Activated CD4-positive, CD25-positive, alpha-beta regulatory T cell treated with anti-CD3 and anti-CD28 coated beads, Interleukin-2, amount 50 U/mL, for 16 hours (primary cell): ENCODE measurements around the gene DHX34.
"Not testable (repeated sequence)": the region's sequence is repeated elsewhere in the genome, so short reads cannot be mapped to it uniquely, and the experiment has no call there.

Experiments
- DNase-seq: peaks from one replicate; pipeline ENCODE4 v3.0.0-alpha.2; 2020; ENCODE audit warnings: low read depth, low spot score

The DHX34 gene

DNA sequence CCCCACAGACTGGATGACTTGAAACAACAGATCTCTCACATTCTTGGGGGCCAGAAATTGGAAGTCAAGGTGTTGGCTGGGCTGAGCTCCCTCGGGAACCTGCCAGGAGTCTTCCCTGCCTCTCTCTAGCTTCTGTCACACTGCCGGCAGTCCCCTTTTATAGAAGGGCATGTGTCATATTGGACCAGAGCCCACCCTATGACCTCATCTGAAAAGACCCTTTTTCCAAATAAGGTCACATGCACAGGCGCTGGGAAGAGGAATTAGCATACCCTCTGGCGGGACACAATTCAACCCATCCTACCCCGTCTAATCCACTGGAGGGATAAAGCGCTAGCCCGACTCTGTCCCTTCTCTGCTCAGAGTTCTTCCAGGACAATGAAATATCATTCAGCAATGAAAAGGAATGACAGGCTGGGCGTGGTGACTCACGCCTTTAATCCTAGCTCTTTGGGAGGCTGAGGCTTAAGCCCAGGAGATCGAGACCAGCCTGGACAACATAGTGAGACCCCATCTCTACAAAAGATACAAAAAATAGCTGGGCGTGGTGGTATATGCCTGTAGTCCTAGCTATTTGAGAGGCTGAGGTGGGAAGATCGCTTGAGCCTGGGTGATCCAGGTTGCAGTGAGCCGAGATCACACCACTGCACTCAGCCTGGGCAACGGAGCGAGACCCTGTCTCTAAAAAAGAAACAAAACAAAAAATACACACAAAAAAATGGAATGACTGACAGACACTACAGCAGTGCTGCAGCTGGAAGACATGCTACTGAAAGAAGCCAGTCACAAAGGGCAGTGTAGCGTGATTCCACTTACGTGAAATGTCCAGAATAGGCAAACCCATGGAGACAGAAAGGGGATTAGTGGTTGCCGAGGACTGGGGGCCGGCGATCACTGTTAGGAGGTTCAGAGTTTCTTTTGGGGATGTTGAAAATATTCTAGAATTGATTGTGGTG lies 41.7 kb downstream of the DHX34 start:
- no peak for DNase-seq

DNA sequence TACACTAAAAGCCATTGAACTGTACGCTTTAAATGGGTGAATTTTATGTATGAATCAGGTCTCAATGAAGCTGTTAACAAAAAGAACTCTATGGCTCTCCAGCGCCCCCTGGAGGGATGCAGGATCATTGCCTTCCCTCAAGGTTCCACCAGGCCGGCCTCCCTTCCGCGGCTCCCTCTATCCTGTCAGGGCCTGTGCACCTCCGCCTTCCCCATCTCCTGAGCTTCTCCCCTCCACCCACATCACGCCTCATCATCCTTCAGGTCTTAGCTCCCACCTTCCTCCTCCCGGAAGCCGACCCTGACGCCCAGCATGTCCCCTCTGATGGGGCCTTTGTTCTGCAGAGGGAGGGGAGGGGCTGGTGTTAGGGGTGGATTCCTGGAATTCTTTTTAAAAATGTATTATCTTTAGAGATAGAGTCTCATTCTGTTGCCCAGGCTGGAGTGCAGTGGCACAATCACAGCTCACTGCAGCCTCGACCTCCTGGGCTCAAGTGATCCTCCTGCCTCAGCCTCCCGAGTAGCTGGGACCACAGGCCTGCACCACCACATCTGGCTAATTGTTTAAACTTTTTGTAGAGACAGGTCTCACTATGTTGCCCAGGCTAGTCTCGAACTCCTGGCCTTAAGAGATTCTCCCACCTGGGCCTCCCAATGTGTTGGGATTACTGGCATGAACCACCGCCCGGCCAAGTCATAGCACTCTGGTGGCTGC lies 42.6 kb downstream of the DHX34 start:
- DNase-seq, result peak; percentile 51

DNA sequence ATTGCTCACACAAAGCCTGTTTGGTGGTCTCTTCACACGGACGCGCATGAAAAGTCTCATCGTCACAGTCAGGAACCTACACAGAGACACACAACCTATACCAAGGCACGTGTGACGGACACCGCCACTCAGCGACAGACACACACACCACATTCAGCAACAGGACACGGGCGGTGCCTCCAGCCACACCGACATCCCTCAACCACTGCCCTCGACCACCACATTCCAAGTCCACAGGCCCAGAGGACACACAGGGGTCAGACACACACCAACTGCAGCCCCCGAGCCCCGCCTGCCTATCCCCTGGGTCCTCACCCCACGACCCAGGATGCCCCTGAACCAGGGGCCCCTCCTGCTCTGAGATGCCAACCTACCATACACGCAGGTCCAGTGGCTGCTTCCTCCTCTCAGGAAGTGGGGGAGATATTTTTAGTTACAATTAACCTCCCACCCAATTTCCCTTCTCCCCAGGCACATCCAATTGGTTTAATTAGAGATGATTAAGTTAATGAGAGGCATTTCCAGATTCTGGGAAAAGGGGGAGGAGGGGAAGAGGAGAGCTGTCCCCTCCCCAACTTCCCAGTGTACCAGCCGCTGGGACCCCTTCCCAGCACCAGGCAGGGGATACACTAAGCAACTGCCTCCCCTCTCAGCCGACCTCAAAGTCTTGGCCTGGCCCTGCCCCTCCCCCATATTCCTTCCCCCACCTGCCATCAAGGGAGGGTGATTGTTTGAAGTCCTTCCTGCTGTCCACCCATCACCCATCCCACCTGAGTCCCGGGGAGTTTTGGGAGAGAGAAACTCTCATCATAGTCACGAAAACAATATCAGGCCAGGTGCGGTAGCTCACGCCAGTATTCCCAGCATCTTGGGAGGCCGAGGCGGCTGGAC lies 49.8 kb downstream of the DHX34 start:
- no peak for DNase-seq

DNA sequence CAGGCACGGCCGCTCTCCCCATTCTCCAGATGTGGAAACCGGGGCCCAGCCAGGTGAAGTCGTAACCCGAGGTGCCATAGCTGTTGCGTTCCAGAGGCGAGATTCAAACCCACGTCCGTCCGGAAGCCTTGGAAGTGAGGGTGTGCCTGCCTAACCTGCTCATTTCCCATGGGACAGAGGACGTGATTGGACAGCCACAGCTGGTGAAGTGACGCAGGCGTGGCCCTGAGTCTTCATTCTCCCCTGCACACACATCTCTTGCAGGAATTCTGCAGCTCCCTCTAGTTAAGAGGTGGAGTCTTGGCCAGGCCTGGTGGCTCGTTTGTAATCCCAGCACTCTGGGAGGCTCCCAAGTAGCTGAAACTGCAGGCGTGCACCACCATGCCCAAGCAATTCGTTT lies 53.4 kb downstream of the DHX34 start:
- DNase-seq, result no peak

DNA sequence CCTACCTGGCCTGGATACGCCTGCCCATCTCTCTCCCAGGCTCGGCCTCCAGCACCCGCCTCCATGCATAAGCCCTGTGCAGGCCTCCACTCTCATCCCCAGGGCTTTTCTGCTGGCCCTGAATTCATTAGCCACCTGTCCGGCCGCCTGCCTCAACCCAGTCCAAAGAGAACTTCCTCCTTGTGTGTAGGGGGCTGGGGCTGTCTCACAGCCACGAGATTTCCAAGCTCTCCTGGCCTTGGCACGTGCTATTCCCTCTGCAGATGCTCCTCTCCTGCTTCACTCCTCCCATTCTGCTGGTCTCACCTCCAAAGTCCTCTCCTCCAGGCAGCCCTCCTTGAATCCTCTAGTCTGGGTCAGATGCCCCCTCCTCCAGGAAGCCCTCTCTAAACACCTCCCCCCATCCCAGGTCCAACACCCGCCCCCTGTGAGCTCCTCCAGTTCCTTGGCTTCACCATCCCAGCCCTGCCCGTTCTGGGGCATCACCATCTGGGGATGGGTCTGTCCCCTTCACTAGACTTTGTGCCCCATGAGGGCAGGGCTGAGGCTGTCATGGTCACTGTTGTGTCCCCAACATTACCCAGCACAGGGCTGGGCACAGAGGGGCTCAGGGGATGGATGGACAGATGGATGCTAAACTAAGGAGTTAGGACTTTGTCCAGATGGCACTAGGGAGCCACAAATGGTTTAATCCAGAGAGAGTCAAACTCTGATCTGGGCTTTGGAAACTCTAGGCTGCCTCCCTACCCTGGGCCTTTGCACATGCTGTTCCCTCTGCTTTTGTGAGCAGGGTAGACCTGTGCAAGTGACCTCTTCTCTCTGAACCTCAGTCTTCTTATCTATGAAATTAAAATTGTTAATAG lies 55.5 kb downstream of the DHX34 start:
- no peak for DNase-seq

DNA sequence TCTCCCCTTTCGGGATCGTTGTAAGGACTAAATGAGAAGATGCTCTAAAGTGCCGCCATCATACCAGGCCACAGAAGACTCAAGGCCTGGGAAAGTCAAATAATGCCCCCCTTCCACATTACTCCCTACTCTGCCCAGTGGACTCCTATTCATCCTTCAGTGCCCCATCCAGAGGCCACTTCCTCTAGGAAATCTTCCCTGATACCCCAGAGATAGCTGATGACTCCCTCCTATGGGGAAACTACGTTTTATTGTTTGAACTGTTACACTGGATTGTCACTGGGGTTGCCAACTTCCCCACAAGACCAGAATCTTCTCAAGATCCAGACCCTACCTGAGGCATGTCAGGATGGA lies 56.1 kb downstream of the DHX34 start:
- DNase-seq, result no peak

DNA sequence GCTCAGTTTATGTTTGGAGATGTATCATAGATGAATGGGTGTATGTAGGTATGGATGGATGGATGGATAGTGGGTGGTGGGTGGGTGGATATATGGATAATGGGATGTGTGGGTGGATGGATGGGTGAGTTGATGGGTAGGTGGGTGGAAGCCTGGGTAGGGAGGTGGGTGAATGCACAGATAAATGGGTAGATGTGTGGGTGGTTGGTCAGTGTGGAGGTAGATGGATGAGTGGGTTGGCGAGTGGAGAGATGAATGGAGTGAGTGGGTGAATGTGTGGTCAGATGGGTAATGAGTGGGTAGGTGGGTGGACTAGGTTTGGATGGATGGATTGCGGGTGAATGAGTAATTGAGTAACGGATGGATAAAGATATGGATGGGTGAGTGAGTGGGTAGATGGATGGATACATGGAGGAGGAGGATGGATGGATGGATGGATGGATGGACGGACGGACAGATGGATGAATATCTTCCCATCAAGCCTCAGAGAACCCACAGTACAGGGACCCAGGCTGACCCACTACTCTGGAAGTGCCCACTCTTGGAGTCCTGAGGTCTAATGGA lies 56.8 kb downstream of the DHX34 start:
- DNase-seq, result no peak

DNA sequence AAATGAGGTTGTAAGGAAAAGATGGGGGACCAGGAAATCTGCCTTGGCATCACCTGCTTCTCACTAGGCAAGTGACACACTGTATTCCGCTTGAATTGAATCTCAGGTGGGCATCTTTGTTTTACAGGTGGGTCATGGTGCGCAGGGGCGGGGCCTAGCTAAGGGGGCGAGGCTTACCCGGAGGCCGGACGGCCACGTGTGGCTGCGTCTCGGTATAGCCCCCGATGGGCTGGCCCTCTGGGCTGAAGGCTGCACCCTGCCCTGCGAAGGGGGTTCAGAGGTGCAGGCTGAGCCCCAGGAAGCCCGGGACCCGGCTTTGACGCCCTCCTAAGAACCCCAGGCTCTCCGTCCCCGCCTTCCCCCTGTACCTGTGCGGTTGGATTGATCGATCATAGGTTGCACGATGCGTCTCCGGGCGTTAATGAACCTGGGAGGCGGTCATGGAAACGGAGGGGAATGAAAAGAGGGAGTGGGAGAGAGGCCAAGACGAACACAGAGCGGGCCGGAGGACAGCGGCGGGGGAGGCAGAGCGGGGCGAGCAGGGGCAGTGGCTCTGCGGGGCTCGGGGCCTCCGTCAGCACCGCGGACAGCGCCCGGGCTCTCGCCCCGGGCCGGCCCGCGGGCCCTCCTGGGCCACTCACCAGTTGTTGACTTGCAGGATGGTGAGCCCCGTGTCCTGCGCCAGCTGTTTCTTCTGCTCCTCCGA lies 57.7 kb downstream of the DHX34 start:
- no peak for DNase-seq

DNA sequence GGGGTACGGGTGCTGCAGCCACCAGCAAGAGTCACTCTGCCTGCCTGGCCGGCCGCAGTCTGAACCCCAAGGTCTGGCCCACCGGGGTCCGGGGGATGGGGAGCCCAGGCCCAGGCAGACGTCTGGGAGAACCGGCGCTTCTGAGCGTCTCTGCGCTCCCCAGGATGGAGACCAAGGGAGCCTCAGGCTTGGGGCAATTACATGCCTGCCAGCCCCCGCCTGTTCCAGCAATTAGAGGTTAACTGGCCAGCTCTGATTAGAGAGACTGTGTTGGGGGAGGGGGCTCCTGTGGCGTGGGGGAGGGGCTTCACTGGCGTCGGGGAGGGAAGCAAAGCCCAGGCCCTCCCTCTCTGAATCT lies 58.3 kb downstream of the DHX34 start:
- DNase-seq, result no peak

DNA sequence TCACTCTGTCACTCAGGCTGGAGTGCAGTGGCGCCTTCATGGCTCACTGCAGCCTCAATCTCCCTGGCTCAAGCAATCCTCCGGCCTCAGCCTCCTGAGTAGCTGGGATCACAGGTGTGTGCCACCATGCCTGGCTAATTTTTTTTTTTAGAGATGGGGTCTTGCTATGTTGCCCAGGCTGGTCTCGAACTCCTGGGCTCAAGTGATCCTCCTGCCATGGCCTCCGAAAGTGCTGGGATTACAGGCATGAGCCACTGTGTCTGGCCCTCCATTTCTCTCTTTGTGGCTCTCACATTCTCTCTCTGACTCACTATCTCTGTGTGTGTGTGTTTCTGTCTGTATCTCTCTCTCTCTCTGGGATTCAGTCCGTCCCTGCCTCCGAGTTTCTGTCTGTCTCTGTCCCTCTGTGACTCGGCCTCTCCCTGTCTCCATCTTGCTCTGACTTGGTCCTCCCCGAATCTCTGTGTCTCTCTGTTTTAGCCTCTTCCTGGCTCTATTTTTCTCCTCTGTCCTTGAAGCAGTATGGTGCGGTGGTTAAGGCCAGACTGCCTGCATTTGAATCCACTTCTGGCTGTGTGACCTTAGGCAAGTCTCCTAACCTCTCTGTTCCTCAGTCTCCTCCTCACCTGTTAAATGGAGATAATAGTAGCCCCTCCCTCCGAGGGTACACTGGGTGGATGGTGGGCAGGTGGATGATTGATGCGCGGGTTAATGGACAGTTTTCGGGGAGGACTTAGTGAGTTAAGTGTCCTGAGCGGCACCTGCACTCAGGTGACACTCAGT lies 59.2 kb downstream of the DHX34 start:
- no peak for DNase-seq

DNA sequence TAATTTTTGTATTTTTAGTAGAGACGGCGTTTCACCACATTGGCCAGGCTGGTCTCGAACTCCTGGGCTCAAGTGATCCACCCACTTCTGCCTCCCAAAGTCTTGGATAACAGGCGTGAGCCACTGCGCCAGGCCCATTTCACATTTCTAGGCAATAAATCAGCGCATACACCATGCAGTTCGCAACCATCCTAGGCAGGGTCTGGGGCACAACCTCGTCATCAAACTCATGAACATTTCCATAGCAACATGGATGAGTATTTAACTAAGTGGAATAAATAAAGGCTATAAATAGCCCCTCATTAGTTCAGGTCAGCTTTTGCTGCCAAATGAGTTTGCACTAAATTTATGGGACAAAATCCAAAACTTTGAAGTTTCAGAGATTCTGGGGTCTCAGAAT lies 62.0 kb downstream of the DHX34 start:
- DNase-seq, result no peak

DNA sequence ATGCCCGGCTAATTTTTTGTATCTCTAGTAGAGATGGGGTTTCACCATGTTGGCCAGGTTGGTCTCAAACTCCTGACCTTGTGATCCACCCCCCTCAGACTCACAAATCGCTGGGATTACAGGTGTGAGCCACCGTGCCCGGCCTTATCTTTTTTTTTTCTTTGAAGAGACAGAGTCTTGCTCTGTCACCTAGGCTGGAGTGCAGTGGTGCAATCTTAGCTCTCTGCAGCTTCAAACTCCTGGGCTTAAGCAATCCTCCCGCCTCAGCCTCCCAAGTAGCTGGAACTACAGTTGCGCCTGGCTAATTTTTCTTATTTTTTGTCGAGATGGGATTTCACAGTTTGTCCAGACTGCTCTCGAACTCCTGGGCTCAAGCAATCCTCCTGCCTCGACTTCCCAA lies 62.6 kb downstream of the DHX34 start:
- DNase-seq, result not testable (repeated sequence)

DNA sequence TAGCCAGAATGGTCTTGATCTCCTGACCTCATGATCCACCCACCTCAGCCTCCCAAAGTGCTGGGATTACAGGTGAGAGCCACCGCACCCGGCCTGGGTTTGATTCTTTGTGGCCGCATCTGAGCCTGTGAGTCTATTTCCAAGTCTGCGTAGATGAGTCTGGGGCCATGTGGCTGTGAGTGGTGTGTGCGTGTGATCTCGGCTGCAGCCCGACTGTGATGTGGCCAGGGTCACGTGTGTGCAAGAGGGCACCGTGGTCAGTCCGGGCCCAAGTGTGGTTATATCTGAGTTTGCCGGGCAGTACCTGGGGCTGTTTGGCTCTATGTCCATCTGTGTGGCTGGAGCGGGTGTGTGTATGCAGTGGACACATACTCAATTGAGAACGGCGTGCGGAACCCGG lies 64.8 kb downstream of the DHX34 start:
- no peak for DNase-seq

DNA sequence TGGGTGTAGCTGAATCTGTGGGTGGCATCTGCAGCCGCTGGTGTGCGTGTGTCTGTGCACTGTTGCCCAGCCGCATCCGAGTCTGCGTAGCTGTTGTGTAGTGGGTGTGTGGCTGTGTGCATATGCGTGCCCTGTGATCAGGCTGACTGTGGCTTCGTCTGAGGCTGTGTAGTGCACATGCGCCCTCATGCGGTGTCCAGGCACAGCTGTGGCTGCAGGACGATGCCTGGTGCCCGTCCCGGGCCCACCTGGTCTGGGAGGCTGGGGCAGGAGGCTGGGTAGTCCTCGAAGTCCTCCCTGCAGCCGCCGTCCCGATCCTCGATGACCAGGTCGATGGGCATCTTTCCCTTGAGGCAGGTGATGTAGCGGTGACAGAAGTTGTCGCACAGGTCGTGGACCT lies 65.4 kb downstream of the DHX34 start:
- no peak for DNase-seq

DNA sequence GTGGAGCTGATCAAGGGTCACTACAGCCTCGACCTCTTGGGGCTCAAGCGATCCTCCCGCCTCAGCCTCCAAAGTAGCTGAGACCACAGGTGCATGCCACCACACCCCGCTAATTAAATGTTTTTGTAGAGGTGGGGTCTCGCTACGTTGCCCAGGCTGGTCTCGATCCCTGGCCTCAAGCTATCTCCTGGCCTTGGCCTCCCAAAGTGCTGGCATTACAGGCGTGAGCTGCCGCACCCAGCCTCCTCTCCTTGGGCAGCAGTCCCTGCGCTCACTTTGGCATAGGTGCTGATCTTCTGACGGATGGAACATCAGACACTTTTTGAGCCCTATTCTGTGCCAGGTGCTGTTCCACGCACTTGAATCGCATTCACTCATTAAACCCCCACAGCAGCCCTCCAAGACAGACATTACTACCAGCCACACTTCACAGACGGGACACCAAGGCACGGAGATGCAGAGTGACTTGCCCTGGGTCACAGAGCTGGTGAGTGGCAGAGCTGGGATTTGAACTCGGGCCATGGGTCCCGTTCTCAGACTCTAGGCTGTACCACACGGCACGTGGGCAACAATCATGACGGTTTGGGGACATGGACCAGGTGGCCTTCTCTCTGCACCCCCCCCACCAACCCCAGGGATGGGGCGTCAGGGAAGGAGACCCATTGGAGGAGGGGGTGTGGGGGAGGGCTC lies 67.0 kb downstream of the DHX34 start:
- no peak for DNase-seq

DNA sequence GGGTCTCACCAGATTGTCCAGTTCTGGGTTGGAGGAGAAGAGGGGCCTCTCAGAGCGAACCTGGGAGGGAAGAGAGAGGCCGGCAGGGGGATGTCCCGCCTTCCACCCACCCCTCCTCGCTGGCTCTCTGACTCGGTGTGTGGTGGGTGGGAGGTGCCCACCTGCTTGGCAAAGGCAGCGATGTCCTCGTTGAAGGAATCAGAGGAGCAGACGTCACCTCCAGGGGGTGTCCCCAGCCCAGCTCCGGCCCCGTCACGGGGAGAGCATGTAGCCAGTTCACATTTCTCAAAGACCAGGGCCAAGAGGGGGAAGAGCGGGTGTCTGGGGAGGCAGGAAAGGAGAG lies 67.5 kb downstream of the DHX34 start:
- no peak for DNase-seq

DNA sequence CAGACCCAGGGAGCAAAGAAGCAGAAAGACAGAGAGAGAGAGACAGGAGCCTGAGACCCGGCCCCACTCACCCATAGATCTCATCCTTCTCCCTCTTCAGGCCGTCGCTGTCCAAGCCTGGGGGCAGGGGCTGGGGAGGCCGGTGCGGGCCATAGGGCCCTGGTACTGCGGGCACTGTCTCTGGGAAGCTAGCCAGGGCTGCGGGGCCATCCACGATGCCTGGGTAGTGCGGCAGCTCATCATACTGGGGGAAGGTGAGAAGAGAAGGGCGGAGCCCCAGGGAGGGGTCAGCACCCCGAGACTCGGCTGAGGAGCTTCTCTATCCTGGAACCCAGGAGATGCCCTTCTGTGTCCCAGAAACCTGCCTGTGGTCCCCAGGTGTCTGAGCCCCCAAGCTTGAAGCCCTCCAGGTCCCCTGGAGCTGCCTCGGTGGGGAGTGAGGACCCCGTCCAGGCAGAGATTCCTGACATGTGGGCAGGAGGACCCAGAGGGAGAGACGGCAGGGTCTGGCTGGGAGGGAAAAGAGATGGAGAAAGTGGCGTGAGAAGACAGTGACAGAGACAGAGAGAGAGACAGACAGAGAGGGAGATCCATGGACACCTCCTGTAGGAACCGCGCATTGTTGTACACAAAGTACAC lies 68.1 kb downstream of the DHX34 start:
- no peak for DNase-seq
